HG03045 (cell line): Measurements from ENCODE around the gene KIF6.
"Not testable (repeated sequence)": the region's sequence is repeated elsewhere in the genome, so short reads cannot be mapped to it uniquely, and the experiment has no call there.

Experiments used
- ATAC-seq: cut with Tn5 transposase; IDR thresholded peaks from one replicate; pipeline ENCODE4 v1.9.1; 2021; ENCODE audit warnings: mild to moderate bottlenecking, moderate library complexity; ENCODE audit not compliant: unreplicated experiment

KIF6 gene

GRCh38 chr6:39509831-39510230 is 215.4 kb downstream of the KIF6 start:
- ATAC-seq, result not testable (repeated sequence)

GRCh38 chr6:39508515-39508914 is 216.7 kb downstream of the KIF6 start:
- no peak for ATAC-seq

DNA sequence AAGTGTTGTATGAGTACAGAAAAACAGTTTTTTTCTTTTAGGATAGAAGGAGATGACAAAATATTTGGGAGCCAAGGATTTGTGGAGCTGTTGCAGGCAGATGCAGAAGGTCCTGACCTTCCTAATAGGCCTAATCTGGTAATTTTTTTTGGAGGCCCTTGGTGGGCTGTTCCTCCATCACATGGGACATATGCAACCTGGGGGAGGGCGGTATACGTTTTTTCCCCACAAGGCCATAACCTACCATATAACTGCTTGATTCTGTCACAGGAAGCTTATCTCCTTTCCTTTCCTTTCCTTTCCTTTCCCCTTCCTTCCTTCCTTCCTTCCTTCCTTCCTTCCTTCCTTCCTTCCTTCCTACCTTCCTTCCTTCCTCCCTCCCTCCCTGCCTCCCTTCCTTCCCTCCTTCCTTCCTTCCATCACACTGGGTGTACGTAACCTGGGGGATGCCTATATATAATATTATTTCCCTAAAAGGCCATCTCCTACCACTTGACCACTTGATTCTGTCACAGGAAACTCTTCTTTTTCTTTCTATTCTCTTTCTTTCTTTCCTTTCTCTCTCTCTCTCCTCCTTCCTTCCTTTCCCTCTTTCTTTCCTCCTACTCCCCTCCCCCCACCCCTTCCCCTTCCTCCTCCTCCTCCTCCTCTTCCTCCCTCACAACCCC is 217.7 kb downstream of the KIF6 start:
- ATAC-seq, result no peak

DNA sequence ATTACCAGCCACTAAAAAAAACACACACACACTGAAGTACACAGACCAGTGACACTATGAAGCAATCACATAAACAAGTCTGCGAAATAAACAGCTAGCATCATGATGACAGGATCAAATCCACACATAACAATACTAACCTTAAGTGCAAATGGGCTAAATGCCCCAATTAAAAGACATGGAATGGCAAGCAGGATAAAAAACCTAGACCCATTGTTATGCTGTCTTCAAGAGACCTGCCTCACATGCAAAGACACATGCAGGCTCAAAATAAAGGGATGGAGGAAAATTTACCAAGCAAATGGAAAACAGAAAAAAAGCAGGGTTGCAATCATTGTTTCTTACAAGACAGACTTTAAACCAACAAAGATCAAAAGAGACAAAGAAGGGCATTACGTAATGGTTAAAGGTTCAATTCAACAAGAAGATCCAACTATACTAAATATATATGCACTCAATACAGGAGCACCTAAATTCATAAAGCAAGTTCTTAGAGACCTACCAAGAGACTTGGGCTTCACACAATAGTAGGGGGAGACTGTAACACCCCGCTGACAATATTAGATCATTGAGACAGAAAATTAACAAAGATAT is 222.7 kb downstream of the KIF6 start:
- not testable (repeated sequence) for ATAC-seq

- ATAC-seq, result no peak
Measured at GRCh38 chr6:39499053-39499452, 226.2 kb downstream of the KIF6 start.

GRCh38 chr6:39498096-39498495 is 227.1 kb downstream of the KIF6 start:
- ATAC-seq, result no peak

GRCh38 chr6:39496915-39497314 is 228.3 kb downstream of the KIF6 start:
- no peak for ATAC-seq

DNA sequence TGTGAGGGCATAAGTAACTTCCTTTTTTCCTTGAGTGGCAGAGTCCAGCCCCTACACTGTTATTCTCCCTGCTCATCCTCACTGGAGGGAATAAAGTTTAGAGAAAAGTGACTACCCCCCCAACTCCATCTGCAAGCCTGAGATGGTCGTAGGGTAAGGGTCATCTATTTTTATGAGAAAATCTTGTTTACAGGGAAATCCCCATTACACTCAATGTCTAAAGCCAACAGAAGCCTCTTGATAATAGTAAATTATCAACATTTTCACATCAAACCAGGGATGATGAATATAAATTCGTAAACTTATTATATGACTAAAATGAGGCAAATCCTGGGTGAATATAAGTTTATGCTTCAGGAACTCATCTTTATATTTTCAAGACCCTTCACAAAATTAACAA is 228.8 kb downstream of the KIF6 start:
- ATAC-seq, result no peak

DNA sequence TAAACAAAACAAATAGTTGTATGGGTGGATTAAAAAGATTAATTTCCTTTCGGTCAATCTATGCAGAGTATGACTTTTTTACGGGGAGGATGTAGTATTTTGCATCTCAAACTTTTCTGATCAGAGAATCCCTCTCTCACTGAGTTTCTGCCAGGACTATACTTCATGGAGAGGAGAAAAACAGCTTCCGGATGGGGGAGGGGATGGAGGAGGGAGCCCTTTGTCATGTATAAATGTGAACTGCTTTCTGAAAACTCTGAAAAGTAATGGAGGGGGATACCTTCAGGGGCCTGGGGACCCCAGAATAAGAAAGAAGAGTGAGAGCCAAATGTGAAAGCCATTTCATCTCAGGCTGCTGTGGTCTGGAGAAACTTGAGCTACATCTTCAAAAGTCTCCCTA is 229.6 kb downstream of the KIF6 start:
- no peak for ATAC-seq

- ATAC-seq, result no peak
Measured at GRCh38 chr6:39494998-39495397, 230.2 kb downstream of the KIF6 start.

GRCh38 chr6:39493777-39494176 is 231.4 kb downstream of the KIF6 start:
- ATAC-seq, result no peak

- no peak for ATAC-seq
Measured at GRCh38 chr6:39493174-39493573, 232.0 kb downstream of the KIF6 start.

DNA sequence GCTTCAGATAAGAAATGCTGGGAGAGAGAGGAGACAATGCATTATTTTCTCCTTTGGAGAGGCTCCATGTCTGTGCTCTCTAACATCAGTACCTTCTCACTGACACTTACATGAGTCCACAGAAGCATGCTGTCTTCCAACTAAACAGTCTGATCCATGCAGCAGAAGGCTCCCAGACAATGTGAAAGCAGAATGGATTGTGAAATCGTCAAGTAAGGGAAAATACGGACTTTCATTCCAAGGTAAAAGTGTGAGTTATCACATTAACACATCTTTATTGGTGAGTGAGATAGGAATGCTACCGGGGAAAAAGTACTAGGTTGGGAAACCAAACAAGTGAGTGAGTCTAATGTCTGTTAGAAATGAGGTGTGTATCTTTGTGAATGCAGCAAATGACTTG is 235.1 kb downstream of the KIF6 start:
- no peak for ATAC-seq

DNA sequence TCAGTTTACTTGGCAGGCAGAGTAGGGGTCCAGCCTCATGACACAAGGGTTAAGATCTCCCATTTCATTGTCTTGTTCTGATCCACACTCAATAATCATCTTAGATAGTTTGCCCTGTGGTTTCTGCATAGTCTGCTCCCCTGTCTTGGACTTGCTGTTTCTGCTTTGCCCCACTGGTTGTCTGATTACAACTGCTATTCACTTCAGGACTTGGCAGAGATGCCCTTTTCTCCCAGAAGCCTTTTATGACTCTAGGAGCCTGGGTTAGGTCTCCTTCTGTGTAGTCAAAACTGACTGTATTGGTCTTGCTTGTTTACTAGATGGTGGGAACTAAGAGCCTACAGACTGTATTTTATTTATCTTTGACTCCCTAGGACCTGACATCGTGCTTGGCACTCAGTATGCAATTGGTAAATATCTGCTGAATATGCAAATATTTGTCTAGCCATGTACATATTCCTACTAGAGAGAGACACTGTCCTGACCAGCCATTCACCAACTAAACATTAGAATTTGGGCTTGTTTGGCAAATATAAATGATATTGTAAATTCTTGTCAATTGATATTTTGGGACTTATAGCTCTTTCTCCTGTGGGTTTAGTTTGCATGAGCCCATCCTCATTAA is 236.8 kb downstream of the KIF6 start:
- no peak for ATAC-seq

DNA sequence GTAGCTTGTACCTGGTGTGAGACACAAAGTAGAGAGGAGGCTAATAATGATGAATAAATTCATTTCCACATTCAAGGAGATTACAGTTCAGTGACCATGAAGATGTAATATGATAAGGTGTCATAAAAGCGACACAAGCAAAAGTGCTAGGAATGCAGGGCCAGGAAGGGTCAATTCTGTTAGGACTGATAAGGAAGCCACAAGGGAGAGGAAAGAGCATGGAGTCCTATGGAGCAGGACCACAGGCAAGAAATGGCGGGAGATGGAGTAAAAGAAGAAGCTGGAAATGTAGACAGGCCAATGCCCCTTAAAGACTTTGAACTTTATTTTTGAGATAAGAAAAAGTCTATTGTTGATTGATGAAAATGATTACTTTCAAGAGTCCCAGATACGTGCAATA is 240.9 kb downstream of the KIF6 start:
- no peak for ATAC-seq

DNA sequence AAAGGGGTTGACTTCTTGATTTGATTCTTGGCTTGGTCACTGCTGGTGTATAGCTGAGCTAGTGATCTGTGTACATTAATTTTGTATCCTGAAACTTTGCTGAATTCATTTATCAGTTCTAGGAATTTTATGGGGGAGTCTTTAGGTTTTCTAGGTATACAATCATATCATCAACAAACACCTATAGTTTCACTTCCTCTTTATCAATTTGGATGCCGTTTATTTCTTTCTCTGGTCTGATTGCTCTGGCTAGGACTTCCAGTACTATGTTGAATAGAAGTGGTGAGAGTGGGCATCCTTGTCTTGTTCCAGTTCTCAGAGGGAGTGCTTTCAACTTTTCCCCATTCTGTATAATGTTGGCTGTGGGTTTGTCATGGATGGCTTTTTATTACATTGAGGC is 245.4 kb downstream of the KIF6 start:
- ATAC-seq, result not testable (repeated sequence)

DNA sequence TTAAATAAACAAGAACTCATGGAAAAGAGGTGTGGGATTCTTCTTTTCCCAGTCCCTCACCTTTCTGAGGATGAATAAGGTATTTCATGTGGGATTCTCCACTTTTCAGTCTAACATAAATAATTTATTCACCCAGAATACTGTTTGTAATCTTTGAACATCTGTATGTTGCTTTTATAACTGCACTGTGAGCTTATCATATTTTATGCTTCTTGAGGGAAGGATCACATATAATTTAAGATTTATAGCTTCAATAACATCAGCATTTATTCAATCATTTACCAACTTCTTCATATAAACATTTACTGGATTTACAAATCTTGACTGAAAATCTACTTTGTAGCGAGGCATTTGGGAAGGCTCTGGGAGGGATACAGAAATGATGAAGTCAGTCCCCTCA is 248.5 kb downstream of the KIF6 start:
- no peak for ATAC-seq

DNA sequence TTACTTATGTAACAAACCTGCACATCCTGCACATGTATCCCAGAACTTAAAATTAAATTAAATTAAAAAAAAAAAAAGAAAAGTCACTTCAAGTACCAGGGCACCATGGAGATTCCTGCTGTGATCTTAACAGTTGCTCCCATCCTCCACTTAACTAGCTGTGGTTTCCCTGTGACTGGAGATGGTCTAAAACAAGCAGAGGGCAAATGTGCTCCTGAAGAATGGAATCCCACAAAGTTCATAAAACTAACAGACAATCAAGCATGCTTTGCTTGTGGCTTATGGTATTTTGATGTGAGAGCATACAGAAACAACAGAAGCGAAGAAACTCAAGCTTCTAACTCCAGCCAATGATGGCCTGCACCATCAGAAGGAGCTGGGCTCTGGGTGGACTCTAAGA is 249.1 kb downstream of the KIF6 start:
- no peak for ATAC-seq

DNA sequence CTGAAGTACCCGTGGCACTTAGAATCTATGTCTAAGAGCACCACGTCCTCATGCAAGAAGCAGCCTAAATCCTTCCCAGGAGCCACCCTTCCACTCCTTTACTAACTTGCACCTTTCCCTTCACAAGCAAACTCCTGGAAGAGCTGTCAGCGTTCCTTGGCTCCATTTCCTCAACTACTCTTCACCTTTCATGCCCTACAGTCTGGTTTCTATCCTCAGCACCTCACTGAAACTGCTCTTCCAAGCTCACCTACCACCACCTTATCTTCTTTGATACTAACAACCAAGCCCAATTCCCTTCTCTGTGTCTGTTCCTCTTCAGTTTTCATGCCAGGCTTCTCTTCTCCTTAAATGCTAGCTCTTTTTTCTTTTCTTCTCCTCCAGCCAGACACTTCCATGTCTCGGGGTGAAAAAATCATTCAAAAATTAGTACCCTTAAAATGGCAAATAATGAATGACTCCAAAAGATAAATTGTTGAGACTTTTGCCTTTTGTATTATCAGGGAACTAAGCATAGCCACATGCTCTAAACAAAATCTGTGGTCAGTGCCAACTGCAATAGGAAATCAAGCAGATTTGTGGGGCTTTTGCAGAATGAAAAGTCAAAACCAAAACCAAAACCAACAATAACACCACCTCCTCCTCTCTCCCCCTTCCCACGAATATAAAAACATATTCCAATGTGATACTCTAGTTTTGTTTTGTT is 253.1 kb downstream of the KIF6 start:
- ATAC-seq, result no peak

GRCh38 chr6:39470506-39470905 is 254.7 kb downstream of the KIF6 start:
- ATAC-seq, result no peak

DNA sequence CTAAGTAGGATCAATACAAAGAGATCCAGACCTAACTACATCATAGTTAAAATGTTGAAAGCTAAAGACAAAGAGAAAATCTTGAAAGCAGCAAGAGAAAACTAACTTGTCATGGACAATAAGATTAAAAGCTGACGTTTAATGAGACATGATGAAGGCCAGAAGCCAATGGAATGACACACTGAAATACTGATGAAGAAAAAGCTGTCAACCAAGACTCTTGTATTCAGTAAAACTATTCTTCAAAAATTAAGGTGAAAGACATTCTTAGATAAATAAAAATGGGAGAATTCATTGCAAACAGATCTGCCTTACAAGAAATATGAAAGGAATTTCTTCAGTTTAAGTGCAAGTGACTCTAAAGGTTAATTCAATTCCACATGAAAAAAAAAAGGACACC is 256.8 kb downstream of the KIF6 start:
- ATAC-seq, result no peak

- ATAC-seq, result no peak
Measured at GRCh38 chr6:39466631-39467030, 258.6 kb downstream of the KIF6 start.
